ENCODE results near the gene XPR1. TPM values are rescaled to one million over a fixed set of nuclear protein-coding genes. Genes with fewer than 3 reads are reported as not detected.

XPR1 gene
- total and polyA plus RNA-seq, 2 of the 8 experiments (the other 6 are each of a cell fraction or from before 2014, with no cell fraction given) = 28.6 to 43.9 TPM

GRCh38 chr1:180615493-180616290 lies 16.1 kb upstream of the XPR1 start:
- 91% methylated on average over 8 of the region's 8 CpGs; no CpG with 5 or more reads in 1 of the 2 experiments for WGBS, 2 experiments (ENCODE audit: extremely low coverage in 1 of 2, insufficient coverage in 1 of 2, insufficient read length in 1 of 2, insufficient replicate concordance in 2 of 2, low coverage in 1 of 2, low lambda C conversion rate in 2 of 2, missing lambda C conversion rate in 1 of 2)
- CTCF ChIA-PET (ENCODE audit: partially characterized antibody) = interaction anchor here (0.7 kb wide), 1 partner anchor 11 kb away, joined by 3 read pairs; no protein-coding TSS in a partner anchor
- H2BK15ac ChIP-seq (ENCODE audit: low read length) = no peak overlapping the region
- TF ChIP-seq KDM5A (IDR thresholded peaks at IDR 0.05; ENCODE audit: low read length) (no peak), PHF8 (conservative IDR thresholded peaks at IDR 0.05; ENCODE audit: low read depth, low read length) (no peak), ZNF274 (IDR thresholded peaks at IDR 0.05; ENCODE audit: borderline replicate concordance, extremely low read depth, low read length) (no peak), BRCA1 (IDR thresholded peaks at IDR 0.05; ENCODE audit: low read depth, low read length) (no peak), POLR2AphosphoS5 (IDR thresholded peaks at IDR 0.05; ENCODE audit: low read depth, low read length) (no peak), CHD2 (IDR thresholded peaks at IDR 0.05; ENCODE audit: low read length) (no peak)

More at GRCh38 chr1:180615493-180616290, 16.1 kb upstream of the XPR1 start:
- no peak overlapping the region for H4K5ac ChIP-seq (ENCODE audit: insufficient read length, low read depth, low read length)
- no peaks in the 10 kb centered on the region for H3K79me2 ChIP-seq (ENCODE audit: control insufficient read depth in 1 of 2, insufficient read depth in 2 of 2, low read length in 2 of 2)
- no peak overlapping the region for H3K14ac ChIP-seq (ENCODE audit: insufficient read length)
- FAIRE-seq = no peak
- H2BK120ac ChIP-seq (replicated peaks; ENCODE audit: low read depth, low read length) = no peak overlapping the region
- POLR2A ChIA-PET (ENCODE audit: partially characterized antibody) = no interaction called here
- H3K18ac ChIP-seq (ENCODE audit: extremely low read depth, low read length) = no peak overlapping the region
- no peak overlapping the region for H2AK5ac ChIP-seq (ENCODE audit: low read depth, low read length)
- H3K9ac ChIP-seq (replicated peaks in 1 of 4; ENCODE audit: extremely low read depth in 1 of 4, low read depth in 3 of 4, low read length in 3 of 4) = peak overlapping the region in 1 of 4 experiments; percentile 34; a peak in 1 of 7 replicates
- no peaks in the 10 kb centered on the region for H3K9me3 ChIP-seq (ENCODE audit: insufficient read depth in 2 of 2, low read depth in 1 of 2, low read length in 1 of 2)
- no peak overlapping the region for H2AFZ ChIP-seq (ENCODE audit: low read length)
- no peaks in the 10 kb centered on the region for H3K79me1 ChIP-seq (ENCODE audit: low read depth, low read length)
- H3K56ac ChIP-seq (replicated peaks; ENCODE audit: insufficient read length, low read depth, low read length) = no peak overlapping the region
- no peak overlapping the region for H3K4ac ChIP-seq (replicated peaks; ENCODE audit: insufficient read length, low read depth, low read length)
- H3K4me2 ChIP-seq (ENCODE audit: insufficient read depth in 1 of 2, low read depth in 2 of 2, low read length in 2 of 2) = no peak overlapping the region
- H3K23me2 ChIP-seq (ENCODE audit: low read depth, low read length) = no peaks in the 10 kb centered on the region
- H4K20me1 ChIP-seq (replicated peaks in 1 of 2; ENCODE audit: control insufficient read depth in 1 of 2, insufficient read depth in 2 of 2, low read length in 2 of 2) = no peaks in the 10 kb centered on the region
- no peaks in the 10 kb centered on the region for H3K27me3 ChIP-seq (replicated peaks in 1 of 4; ENCODE audit: control insufficient read depth in 3 of 4, extremely low read depth in 1 of 4, insufficient read depth in 3 of 4, low read length in 3 of 4)
- H3K23ac ChIP-seq (ENCODE audit: insufficient read length) = no peak overlapping the region
- no peak overlapping the region for H3K27ac ChIP-seq (ENCODE audit: low read depth, low read length)
- H4K8ac ChIP-seq (ENCODE audit: extremely low read depth, insufficient read depth, low read length) = no peak overlapping the region
- peaks cover 0 to 4% (median 0%) of the 10 kb centered on the region in 4 experiments; a peak in 2 of 7 replicates for H3K4me1 ChIP-seq (replicated peaks in 1 of 4; ENCODE audit: control insufficient read depth in 3 of 4, insufficient read depth in 4 of 4, low read length in 3 of 4)
- no peak overlapping the region for H4K91ac ChIP-seq (replicated peaks; ENCODE audit: insufficient read length, low read length)
- no peak overlapping the region for H2BK20ac ChIP-seq (ENCODE audit: low read length)
- no peak overlapping the region for H3K4me3 ChIP-seq (ENCODE audit: extremely low read depth in 1 of 4, insufficient read depth in 2 of 4, low read depth in 3 of 4, low read length in 4 of 4)
- no peak overlapping the region for H2BK12ac ChIP-seq (ENCODE audit: low read depth, low read length)
- no peaks in the 10 kb centered on the region for H3K36me3 ChIP-seq (ENCODE audit: control insufficient read depth in 2 of 4, insufficient read depth in 4 of 4, low read length in 3 of 4)
- no peak for DNase-seq (ENCODE audit: low read depth in 1 of 2, low spot score in 2 of 2)
- H2BK5ac ChIP-seq (ENCODE audit: low read depth, low read length) = no peak overlapping the region

All from H1 (cell line).